ENCODE measurements around the gene TTC9.
A peak's percentile ranks its signal among the peaks of the same experiment; 100 is the strongest.

Gene TTC9

DNA sequence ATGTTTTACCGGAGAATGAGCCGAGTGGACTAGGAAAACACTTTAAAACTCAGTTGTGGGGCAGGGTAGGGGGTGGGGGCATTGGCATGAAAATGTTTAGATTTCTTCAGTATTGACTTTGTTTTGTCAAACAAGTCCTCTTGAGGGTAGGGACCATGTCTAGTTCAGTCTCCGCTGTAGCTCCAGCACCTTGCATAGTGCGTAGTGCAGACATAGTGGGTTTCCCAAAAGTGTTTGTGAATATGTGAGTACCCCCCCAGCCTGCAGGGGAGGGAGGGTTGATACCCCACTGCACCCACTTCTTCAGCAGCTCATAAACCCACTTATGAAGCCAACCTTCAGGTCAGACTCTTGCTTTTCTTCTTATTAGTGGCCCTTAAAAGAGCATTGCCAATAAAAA is 71.4 kb downstream of the TTC9 start:
- Histone ChIP-seq H3K27ac (ENCODE audit: low read length) (no peak overlapping the region), H3K27me3 (ENCODE audit: insufficient read depth, low read length, poor library complexity) (peaks cover 8% of the 10 kb centered on the region), H2AFZ (ENCODE audit: low read depth, low read length) (no peak overlapping the region), H3K36me3 (ENCODE audit: insufficient read depth, low read length) (no peaks in the 10 kb centered on the region), H4K20me1 (ENCODE audit: insufficient read depth, low read length) (no peaks in the 10 kb centered on the region), H3K9me3 (ENCODE audit: insufficient read depth, low read length, severe bottlenecking) (no peaks in the 10 kb centered on the region), H3K4me2 (ENCODE audit: insufficient read depth, low read length) (no peak overlapping the region), H3K9ac (ENCODE audit: low read depth, low read length) (no peak overlapping the region), H3K4me1 (ENCODE audit: insufficient read depth, low read length) (peaks cover 6% of the 10 kb centered on the region; the same call in 1 of the 2 replicates), H3K4me3 (ENCODE audit: low read depth in 1 of 2, low read length in 2 of 2) (no peak overlapping the region), H3K79me2 (ENCODE audit: insufficient read depth, low read length) (no peaks in the 10 kb centered on the region)
- no peak for TF ChIP-seq EZH2 (IDR thresholded peaks at IDR 0.05; ENCODE audit: borderline replicate concordance, low read depth, low read length, severe bottlenecking)
- TF ChIP-seq, protein P1, sequence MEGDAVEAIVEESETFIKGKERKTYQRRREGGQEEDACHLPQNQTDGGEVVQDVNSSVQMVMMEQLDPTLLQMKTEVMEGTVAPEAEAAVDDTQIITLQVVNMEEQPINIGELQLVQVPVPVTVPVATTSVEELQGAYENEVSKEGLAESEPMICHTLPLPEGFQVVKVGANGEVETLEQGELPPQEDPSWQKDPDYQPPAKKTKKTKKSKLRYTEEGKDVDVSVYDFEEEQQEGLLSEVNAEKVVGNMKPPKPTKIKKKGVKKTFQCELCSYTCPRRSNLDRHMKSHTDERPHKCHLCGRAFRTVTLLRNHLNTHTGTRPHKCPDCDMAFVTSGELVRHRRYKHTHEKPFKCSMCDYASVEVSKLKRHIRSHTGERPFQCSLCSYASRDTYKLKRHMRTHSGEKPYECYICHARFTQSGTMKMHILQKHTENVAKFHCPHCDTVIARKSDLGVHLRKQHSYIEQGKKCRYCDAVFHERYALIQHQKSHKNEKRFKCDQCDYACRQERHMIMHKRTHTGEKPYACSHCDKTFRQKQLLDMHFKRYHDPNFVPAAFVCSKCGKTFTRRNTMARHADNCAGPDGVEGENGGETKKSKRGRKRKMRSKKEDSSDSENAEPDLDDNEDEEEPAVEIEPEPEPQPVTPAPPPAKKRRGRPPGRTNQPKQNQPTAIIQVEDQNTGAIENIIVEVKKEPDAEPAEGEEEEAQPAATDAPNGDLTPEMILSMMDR (IDR thresholded peaks at IDR 0.05; ENCODE audit: borderline replicate concordance, extremely low read depth, low read length, poor library complexity, severe bottlenecking): no peak
- DNase-seq: no peak
- no peak for ATAC-seq (ENCODE audit: insufficient read depth, low read depth)

DNA sequence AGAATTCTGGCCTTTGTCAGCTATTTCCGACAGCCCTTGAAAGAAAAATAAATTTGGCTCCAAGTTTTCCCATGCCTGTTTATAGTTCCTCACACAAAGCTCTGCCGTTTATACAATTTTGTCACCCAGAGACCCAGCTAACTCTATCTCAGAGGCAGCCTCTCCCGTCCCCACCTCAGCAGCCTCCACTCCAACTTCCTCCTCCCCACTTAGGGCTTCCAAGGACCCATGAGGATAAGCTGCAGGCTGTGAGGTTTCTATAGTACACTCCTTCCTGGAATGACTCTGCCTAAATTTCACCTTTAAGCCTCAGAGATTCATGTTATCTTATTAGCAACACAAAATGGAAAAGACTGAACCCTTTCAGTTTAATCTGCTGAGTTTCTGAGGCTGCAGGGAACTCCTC is 71.8 kb downstream of the TTC9 start:
- DNase-seq (no peak), ATAC-seq (ENCODE audit: insufficient read depth, low read depth) (no peak)
- Histone ChIP-seq H3K36me3 (ENCODE audit: insufficient read depth, low read length) (no peaks in the 10 kb centered on the region), H3K4me3 (ENCODE audit: low read depth in 1 of 2, low read length in 2 of 2) (no peak overlapping the region), H3K27ac (ENCODE audit: low read length) (no peak overlapping the region), H3K4me2 (ENCODE audit: insufficient read depth, low read length) (no peak overlapping the region), H3K9me3 (ENCODE audit: insufficient read depth, low read length, severe bottlenecking) (no peaks in the 10 kb centered on the region), H2AFZ (ENCODE audit: low read depth, low read length) (no peak overlapping the region), H3K79me2 (ENCODE audit: insufficient read depth, low read length) (no peaks in the 10 kb centered on the region), H3K9ac (ENCODE audit: low read depth, low read length) (no peak overlapping the region), H4K20me1 (ENCODE audit: insufficient read depth, low read length) (no peaks in the 10 kb centered on the region), H3K4me1 (ENCODE audit: insufficient read depth, low read length) (peaks cover 6% of the 10 kb centered on the region; the same call in 1 of the 2 replicates), H3K27me3 (ENCODE audit: insufficient read depth, low read length, poor library complexity) (peaks cover 8% of the 10 kb centered on the region)
- no peak for TF ChIP-seq EZH2 (IDR thresholded peaks at IDR 0.05; ENCODE audit: borderline replicate concordance, low read depth, low read length, severe bottlenecking)
- TF ChIP-seq, protein P1 (IDR thresholded peaks at IDR 0.05; ENCODE audit: borderline replicate concordance, extremely low read depth, low read length, poor library complexity, severe bottlenecking): no peak

DNA sequence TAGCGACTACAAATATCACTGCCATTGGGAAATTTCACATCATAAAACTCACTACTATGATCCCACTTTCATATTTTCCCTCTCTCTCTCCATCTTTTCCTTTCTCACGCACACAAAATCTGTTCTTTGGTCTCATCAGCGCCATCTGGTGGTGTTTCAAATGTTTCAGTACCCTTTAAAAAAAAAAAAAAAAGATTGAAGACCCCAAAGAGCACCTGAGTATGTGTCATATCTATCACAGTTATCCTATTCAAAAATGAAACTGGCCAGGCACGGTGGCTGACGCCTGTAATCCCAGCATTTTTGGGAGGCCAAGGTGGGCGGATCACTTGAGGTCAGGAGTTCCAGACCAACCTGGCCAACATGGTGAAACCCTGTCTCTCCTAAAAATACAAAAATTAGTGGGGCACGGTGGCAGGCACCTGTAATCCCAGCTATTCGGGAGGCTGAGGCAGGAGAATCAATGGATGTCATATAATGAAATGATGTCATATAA is 72.4 kb downstream of the TTC9 start:
- peak overlapping the region; percentile 29; the same call in 1 of the 2 replicates for H2AFZ ChIP-seq (ENCODE audit: low read depth, low read length)

More for the DNA sequence above, 72.4 kb downstream of the TTC9 start:
- H3K9me3 ChIP-seq (ENCODE audit: insufficient read depth, low read length, severe bottlenecking): no peaks in the 10 kb centered on the region
- H3K4me1 ChIP-seq (ENCODE audit: insufficient read depth, low read length): peaks cover 6% of the 10 kb centered on the region; the same call in 1 of the 2 replicates
- ATAC-seq (ENCODE audit: insufficient read depth, low read depth) (peak; percentile 49; the same call in 2 of the 3 replicates), DNase-seq (peak; percentile 58)
- no peak overlapping the region for H3K9ac ChIP-seq (ENCODE audit: low read depth, low read length)
- H4K20me1 ChIP-seq (ENCODE audit: insufficient read depth, low read length): no peaks in the 10 kb centered on the region
- no peaks in the 10 kb centered on the region for H3K36me3 ChIP-seq (ENCODE audit: insufficient read depth, low read length)
- no peak overlapping the region for H3K4me3 ChIP-seq (ENCODE audit: low read depth in 1 of 2, low read length in 2 of 2)
- no peak overlapping the region for H3K27ac ChIP-seq (ENCODE audit: low read length)
- H3K79me2 ChIP-seq (ENCODE audit: insufficient read depth, low read length): no peaks in the 10 kb centered on the region
- H3K4me2 ChIP-seq (ENCODE audit: insufficient read depth, low read length): peak overlapping the region; percentile 26; the same call in 1 of the 2 replicates
- TF ChIP-seq EZH2 (IDR thresholded peaks at IDR 0.05; ENCODE audit: borderline replicate concordance, low read depth, low read length, severe bottlenecking): no peak
- TF ChIP-seq, protein P1 (IDR thresholded peaks at IDR 0.05; ENCODE audit: borderline replicate concordance, extremely low read depth, low read length, poor library complexity, severe bottlenecking): peak; percentile 67
- peaks cover 8% of the 10 kb centered on the region for H3K27me3 ChIP-seq (ENCODE audit: insufficient read depth, low read length, poor library complexity)
